Hepatocyte (in vitro differentiated cells): ENCODE measurements around the gene TMEM131L.

Source experiments
- EZH2 ChIP-seq: fragments of 200-600 bp; sonication (generic); IDR thresholded peaks from 2 replicates; pipeline ENCODE4 v1.6.1; 2016; ENCODE audit warnings: antibody characterized with exemption, mild to moderate bottlenecking, borderline replicate concordance
- EZH2phosphoT487 ChIP-seq: fragments of 200-600 bp; sonication (generic); IDR thresholded peaks from one replicate; pipeline ENCODE4 v1.6.1; 2018; ENCODE audit warnings: antibody characterized with exemption, mild to moderate bottlenecking, low read depth, moderate library complexity; ENCODE audit not compliant: unreplicated experiment, severe bottlenecking
- TF ChIP-seq, protein P1 (sequence below): fragments of 200-600 bp; sonication (generic); IDR thresholded peaks from 2 replicates; pipeline ENCODE4 v1.5.1; 2016; ENCODE audit warnings: antibody characterized with exemption, mild to moderate bottlenecking; ENCODE audit not compliant: poor library complexity

DNA sequence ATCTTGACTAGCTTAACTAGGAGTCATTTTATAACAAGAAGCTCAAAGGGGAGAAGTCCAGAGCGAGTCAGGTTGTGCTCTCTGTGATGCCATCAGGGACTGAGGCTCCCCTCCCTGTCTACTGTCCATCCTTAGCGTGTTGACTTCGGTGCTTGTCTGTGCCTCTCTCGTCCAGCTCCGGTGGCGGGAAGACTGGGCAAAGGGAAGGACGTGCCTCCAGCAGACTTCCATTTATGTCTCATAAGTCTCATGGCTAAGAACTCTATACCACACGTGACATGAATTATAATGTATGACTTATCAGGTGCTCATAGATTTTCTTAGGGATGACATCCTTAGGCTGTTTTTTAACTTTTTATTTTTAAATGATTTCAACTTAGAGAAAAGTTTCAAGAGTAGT is 125.3 kb downstream of the TMEM131L start:
- TF ChIP-seq, protein P1, sequence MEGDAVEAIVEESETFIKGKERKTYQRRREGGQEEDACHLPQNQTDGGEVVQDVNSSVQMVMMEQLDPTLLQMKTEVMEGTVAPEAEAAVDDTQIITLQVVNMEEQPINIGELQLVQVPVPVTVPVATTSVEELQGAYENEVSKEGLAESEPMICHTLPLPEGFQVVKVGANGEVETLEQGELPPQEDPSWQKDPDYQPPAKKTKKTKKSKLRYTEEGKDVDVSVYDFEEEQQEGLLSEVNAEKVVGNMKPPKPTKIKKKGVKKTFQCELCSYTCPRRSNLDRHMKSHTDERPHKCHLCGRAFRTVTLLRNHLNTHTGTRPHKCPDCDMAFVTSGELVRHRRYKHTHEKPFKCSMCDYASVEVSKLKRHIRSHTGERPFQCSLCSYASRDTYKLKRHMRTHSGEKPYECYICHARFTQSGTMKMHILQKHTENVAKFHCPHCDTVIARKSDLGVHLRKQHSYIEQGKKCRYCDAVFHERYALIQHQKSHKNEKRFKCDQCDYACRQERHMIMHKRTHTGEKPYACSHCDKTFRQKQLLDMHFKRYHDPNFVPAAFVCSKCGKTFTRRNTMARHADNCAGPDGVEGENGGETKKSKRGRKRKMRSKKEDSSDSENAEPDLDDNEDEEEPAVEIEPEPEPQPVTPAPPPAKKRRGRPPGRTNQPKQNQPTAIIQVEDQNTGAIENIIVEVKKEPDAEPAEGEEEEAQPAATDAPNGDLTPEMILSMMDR: no peak
- TF ChIP-seq EZH2 (no peak), EZH2phosphoT487 (no peak)
